ENCODE measurements around the gene SUPT5H.
"Not testable (repeated sequence)": the region's sequence is repeated elsewhere in the genome, so short reads cannot be mapped to it uniquely, and the experiment has no call there.

SUPT5H gene

DNA sequence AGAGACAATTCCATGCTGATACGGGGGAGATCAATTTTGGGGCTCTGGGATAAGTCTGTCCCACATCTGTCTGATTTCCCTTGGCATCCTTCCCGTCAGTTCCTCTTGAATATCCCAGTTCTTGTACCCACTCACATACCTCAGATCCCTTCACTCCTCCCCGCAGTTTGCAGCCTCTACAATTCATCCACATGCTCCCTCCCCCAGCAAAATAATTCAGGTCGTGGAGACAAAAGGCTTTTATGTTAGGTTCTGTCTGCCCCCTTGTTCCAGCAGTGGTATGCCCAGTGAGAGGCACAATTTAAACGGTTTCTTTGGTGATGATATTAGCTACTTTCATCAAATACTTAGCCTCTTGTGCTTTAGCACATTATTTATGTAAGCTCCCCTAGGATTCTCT is 19.2 kb upstream of the SUPT5H start:
- DNase-seq, result no peak

DNA sequence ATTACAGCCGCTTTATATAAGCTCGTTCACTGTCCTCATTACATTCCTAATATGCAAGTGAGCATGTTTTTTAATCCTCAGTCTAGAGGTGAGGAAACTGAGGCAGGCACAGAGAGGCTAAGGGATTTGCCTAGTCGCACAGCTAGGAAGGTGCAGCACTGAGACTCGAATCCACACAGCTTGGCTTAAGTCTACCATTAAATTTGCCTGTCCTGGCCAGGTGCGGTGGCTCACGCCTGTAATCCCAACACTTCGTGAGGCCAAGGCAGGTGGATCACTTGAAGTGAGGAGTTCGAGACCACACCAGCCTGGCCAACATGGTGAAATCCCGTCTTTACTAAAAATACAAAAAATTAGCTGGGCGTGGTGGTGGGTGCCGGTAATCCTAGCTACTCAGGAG is 17.7 kb upstream of the SUPT5H start:
- DNase-seq, result no peak

DNA sequence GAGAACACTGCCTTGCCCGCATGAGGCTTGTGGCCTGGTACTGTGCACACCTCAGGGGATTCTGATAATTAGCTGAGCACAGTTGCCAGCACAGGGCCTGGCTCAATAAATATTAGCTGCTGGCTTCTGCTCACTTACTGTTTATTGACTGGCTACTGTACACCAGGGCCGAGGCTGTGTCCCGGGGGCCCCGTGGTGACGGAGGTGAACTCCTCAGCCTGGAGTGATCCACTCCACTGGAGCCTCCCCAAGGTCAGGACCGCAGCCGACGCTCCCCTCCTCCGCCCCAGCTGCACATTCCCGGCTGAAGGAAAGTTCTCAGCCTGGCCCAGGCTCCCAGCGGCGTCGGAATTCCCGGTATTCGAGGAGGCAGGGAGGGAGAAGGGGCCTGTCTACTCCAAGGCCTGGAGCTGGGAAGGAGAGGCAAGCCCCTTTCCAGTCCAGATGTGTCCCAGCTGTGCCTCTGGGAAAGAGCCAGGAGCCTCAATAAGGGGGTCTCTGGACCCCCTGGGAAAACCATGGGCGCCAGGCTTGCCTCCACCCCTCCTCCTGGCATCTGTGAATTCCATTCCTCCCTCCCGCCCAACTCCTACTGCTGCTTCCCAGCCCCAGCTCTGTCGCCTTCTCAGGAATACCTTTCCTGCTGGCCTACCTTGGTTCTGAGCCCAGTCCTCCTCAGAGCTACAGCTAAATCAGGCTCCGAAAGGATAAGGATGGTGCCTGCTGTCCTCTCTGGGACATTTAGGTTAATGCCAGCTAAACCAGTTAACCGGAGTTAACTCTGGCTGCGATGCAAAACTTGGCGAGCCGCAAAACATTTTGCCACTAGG is 16.9 kb upstream of the SUPT5H start:
- no peak for DNase-seq

DNA sequence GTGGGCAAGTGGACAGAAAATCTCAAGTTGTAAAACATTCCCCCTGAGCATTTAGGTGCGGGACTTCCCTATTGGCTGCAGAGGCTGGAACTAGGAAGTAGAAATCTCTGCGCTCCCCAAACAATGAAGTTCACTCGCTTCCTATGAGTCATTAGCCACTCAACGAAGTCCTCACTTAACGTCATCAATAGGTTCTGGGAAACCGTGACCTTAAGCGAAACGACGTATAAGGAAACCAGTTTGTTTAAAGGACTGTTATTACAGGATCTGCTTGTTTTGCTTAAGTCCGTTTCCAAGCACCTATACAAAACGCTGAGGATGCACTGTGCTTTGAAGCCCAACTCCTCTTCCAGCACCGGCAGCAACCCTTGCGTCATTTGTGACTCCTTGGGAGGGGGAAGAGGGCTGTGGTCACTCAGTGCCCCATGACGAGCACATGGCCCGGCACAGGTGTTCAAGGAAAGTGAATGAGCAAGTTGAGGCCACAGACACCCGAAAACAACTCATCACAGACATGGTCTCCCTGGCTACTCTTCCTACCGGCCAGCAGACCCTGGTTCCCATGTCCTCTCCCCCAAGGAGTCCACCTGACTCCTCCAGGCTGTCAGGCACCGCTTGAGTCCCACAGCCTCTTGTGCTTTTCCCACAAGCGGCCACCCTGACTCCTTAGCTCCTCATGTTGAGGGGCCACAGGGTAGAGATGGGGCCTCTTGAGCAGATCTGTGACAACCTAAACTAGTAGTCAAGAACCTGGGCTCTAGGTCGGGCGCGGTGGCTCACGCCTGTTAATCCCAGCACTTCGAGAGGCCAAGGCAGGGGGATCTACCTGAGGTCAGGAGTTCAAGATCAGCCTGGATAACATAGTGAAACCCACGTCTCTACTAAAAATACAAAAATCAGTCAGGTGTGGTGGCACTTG is 14.4 kb upstream of the SUPT5H start:
- peak; percentile 76 for DNase-seq

DNA sequence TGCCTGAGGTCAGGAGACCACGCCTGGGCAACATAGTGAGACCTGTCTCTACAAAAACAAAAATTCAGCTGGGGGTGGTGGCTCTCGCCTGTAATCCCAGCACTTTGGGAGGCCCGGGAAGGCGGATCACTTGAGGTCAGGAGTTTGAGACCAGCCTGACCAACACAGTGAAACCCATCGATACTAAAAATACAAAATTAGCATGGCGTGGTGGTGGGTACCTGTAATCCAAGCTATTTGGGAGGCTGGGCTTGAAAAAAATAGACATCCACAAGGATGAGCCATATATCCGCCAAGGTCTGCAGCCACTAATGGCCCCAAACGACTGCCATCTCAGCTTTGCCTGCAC is 12.7 kb upstream of the SUPT5H start:
- no peak for DNase-seq

DNA sequence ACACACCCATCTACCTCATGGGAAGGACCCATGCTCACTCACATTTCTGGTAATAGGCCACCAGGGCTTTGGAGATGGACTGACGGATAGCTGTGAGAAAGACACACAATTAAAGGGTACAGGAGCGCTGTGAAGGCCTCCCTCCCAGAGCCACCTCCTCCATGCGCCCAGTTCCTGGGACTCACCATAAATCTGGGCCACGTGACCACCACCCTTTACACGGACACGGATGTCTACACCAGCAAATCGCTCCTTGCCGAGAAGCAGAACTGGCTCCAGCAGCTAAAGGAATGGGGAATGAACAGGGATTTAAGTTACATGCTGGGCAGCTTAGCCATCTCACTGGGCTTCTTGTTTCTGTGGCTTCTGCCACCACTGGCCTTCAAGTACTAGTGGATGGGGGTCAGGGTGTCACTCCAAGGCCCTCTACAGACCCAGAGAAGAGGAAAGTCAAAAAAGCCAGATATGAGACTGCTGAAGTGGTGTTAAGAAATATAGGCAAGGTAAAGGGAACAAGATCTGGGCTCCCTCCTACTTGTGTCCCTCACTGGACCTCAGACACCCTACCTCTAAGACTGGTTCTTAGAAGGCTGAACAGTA is 11.8 kb upstream of the SUPT5H start:
- no peak for DNase-seq

DNA sequence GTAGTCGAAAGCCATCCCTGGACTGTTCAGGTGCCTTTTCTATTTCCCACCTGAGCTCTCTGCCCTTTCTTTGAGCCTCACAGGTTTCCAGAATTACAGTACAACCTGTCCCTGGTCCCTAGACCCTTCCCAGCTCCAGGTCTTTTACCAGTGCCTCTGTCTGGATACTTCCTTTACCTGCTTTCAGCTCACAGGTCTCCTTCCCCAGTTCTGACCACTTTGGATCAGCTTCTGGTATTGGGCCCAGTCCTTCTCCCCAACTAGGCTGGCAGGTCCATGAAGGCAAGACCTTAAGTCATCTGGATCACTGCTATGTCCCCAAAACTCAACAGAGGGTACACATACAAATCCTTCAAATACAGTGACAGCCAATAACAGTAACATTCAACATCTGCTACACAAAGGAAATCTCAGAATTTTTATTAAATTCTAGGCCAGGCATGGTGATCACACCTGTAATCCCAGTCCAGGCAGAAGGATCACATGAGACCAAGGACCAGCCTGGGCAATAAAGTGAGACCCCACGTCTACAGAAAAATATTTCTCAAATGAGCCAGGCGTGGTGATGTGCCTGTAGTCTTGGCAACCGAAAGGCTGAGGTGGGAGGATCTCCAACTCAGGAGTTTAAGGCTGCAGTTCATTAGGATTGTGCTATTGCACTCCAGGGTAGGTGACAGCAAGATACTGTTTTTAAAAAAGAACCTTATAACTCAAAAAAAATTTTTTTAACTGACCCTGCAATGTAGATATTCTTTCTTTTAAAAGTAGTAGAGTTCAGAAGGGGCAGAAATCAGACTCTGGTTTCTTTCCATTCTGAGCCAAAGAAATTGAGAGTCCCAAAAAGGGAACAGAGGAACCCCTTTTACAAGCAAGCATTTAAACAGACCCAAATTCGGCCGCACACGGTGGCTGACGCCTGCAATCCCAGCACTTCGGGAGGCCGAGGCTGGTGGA is 11.0 kb upstream of the SUPT5H start:
- DNase-seq, result no peak

DNA sequence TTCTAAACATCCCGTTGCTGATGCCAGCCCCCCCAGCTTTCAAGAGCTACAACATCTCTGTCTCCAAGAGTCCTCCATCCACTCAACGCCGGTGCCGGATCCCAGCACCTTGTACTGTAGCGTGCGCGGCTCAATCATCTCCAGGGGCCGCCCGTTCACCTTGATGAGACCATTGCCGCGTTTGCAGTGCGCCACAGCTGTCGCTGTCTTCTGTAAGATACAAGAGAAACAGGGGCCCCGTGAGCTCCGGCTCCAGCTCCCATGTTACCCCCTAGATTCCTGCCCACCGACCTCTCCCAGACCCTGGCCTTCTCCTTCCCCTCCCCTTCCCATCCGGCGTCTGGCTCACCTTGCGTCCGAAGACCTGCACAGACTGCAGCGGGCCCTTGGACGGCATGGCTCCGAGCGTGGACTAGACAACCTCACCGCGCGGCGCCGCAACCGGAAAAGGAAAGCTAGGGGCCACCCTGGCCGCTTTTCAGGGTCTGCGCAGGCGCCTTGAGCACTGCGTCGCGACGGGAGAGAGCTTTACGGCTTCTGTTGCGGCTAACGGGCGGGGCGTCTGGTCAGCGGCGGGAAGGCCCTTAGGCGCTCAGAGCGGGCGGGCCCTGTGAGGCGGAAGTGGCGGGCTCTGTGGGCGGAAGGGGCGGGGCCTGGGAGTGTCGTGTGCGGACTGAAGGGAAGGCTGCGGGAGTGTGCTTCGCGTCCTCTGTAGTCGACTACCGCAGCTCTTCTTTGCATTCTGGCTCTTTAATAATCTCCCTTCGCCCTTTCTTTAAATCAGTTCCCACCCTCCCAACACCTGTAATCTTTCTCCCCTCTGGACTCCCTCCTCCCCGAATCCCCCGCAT is 9.7 kb upstream of the SUPT5H start, which contains the start of gene RPS16:
RPS16 (minus strand) TSS at position 451 of the 851 bp plus-strand sequence; CDS start at position 397, 54 bp downstream.
- DNase-seq, result peak; percentile 100

DNA sequence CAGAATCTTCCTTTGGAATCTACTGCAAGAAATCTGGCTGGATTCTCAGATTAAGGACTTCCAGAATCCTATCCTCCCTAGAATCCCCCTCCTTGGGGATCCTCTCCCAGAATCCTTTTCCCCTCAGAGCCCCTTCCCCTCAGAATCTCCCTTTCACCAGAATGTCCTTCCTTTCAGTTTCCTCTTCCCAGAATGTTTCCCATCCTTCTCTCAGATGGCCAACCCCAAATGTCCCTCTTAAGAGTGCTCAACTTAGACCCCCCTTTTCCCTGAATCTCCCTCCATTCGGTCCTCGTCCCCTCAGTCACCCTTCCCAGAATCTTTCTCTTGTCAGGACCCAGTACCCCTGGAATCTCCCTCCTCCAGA is 9.0 kb upstream of the SUPT5H start:
- no peak for DNase-seq

DNA sequence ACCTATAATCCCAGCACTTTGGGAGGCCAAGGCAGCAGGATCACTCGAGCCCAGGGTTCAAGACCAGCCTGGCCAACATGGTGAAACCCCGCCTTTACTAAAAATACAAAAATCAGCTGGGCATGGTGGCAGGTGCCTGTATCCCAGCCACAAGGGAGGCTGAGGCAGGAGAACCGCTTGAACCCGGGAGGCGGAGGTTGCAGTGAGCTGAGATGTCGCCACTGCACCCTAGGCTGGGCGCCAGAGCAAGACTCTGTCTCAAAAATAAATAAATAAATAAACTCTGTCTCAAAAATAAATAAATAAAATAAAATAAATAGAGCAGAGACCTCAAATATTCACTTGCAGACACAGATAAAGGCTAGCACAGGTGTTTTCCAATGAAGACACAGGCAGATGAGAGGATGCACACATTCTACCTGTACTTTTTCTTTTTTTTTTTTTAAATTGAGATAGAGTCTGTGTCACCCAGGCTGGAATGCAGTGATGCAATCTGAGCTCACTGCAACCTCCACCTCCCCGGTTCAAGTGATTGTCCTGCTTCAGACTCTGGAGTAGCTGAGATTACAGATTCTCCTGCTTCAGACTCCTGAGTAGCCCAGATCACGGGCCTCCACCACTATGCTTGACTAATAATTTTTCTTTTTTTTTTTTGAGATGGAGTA is 7.0 kb upstream of the SUPT5H start:
- no peak for DNase-seq

DNA sequence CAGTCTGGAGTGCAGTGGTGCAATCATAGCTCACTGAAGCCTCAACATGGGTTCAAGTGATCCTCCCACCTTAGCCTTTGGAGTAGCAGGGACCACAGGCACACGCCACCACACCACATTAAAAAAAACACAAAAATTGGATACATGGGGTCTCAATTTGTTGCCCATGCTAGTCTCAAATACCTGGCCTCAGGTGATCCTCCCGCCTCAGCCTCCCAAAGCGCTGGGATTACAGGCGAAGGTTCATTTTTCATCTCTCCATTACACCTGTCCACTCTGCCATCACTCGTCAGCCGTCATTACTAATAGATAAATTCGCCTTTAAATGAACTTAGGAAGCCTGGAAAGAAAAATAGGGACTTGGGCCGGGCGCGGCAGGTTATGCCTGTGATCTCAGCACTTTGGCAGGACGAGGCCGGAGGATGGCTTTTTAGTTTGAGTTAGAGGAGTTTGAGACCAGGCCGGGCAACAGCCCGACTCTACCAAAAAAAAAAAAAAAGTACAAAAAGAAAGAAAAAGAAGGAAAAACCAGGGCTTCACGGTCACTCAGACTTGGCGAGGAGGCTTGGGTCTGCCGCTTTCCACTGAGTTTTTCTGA is 685 bp upstream of the SUPT5H start:
- no peak for DNase-seq

DNA sequence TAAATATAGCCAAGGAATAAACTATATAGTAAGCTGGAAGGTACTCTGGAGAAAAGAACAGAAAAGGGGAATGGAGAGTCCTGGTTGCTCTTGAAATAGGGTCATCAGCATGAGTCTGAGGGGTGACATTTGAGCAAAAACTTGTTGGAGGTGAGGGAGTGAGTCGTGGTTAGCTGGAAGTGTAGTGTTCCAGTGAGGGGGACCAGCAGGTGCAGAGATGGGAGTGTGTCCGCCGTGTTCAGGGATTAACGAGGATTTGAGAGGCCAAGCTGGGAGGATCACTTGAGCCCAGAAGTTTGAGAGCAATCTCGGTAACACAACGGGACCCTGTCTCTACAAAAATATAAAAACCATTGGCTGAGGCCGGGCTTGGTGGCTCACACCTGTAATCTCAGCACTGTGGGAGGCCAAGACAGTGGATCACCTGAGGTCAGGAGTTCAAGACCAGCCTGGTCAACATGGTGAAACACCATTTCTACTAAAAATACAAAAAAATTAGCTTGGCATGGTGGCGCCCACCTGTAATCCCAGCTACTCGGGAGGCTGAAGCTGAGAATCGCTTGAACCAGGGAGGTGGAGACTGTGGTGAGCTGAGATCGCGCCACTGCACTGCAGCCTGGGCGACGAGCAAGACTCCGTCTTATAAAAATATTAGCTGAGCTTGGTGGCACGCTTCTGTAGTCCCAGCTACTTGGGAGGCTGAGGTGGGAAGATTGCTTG is 1.1 kb downstream of the SUPT5H start:
- DNase-seq, result no peak

DNA sequence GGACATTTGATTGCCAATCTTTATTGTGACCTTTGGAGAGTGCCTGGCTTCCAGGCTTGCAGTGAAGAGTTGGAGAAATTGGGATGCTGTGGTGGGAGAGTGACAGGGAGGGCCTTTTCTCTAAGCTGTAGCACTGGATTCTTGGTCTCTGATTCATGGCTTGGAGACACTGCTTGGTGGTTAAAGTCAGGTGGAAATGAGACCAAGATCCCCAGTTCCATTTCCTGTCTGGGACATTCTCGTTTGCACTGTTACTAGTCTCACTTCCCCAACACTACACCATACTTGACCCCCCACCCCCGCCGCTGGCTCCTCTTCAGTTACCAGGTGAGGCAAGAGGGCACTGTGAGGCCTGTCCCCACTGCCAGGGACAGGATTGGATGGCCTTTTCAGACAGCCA is 2.9 kb downstream of the SUPT5H start:
- DNase-seq, result no peak

DNA sequence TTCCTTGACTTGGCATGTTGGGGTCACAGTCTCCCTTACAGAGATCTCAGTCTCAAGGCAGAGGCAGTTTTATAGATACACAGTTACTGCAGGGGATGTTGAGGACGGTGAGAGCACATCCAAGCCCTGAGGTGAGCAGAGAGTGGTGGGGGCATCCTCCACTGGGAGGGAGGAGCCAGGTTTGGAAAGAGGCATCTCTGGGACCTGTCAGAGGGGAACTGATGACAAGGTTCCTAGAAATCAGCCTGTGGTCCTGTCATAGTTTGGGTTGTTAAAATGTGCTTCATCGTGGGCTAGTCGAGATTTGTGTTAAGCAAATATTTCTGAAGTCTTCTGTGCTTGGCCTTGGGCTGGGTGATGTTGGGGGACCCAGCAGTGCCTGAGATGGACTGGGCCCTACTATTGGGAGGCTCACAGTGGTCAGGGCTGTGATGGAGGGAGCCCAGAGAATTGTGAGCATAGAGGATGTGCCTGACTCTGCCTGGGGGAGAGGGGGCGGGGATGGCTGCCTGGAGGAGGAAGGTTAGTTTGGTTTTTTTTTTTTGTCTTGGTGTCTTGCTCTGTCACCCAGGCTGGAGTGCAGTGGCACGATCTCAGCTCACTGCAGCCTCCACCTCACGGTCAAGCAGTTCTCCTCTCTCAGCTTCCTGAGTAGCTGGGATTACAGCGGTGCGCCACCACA is 3.9 kb downstream of the SUPT5H start:
- no peak for DNase-seq

DNA sequence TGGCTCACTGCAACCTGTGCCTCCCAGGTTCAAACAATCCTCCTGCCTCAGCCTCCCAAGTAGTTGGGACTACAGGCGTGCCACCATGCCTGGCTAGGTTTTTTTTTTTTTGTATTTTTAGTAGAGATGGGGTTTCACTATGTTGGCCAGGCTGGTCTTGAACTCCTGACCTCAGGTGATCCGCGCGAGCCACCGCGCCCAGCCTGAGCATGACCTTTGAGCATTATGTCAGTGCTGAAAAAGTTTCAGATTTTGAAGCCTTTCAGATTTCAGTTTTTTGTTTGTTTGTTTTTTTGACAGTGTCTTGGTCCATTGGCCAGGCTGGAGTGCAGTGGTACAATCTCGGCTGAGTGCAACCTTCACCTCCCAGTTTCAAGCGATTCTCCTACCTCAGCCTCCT is 5.9 kb downstream of the SUPT5H start:
- not testable (repeated sequence) for DNase-seq

DNA sequence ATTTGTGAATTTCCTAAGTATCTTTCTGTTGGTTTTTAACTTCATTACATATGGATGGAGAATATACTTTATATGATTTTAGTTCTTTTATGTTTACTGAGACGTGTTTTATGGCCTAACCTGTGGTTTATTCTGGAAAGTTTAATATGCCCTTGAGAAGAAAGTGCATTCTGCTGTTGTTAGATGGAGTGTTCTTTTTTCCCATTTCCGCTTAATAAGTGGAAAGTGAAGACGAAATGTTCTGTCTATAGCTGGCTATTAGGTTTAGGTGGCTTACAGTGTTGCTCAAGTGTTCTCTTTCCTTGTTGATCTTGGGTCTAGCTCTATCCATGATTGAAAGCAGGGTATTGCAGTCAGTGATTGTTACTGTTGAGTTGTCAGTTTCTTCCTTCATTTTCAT is 18.0 kb downstream of the SUPT5H start:
- no peak for DNase-seq

DNA sequence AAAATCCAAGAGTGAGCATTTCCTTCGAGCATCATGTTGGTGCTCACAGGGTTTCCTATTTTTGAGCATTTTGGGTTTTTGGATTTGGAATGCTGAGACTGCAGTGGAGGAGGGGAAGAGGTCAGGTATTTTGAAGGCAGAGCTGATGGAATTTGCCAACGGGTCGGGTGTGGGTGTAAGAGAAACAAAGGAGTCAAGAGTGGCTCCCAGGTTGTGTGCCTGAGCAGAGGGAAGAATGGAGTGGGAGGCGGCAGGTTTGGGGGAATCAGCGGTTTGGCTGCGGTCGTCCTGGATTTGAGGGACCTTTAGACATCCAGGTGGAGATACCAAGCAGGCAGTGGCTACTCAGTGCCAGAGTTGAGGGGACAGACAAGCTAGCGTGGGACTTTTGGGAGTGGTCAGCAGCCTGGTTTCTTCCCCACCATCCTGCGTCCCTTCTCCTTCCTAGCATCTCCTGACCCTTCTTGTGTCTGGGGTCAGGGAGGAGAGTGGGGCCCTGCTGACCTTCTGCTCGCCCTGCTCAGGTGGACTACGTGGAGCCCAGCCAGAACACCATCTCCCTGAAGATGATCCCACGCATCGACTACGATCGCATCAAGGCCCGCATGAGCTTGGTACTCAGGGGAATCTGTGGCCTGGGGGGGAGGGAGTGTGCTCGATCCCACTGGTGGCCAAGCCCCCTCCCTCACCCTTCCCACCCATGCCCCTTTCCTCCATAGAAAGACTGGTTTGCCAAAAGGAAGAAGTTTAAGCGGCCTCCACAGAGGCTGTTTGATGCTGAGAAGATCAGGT is 20.8 kb downstream of the SUPT5H start:
- no peak for DNase-seq

DNA sequence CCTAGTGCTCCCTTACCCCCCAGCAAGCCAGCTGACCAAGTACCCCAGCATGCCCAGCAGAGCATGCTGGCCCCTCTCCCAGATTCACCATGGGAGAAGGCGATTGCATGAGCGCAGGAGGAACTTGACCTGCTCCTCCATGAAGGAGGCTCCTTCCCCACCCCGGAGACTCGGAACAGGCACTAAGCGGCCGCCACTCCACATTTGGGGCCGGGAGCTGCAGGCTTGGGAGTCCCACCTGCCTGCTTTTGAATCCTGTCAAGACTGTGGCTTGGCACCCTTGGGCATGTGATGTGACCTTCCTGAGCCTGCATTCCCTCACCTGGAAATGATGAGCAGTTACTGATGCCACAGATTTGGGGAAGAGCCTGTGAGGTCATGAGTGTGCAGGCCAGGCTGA is 22.6 kb downstream of the SUPT5H start:
- no peak for DNase-seq
